H1 (cell line): ENCODE measurements around the gene SKIC3. TPM values are rescaled to one million over a fixed set of nuclear protein-coding genes. Genes with fewer than 3 reads are reported as not detected.

ENCODE experiments used
- CHD7 ChIP-seq: fragments of 300-600 bp; sonication (generic); IDR thresholded peaks from 2 replicates; pipeline ENCODE4 v1.7.1; 2012; ENCODE audit warnings: low read length, moderate library complexity, mild to moderate bottlenecking, inconsistent platforms; ENCODE audit not compliant: insufficient replicate concordance
- JUN ChIP-seq: IDR thresholded peaks from 2 replicates; pipeline ENCODE4 v1.6.1; 2011; ENCODE audit warnings: low read depth, mild to moderate bottlenecking, improper control_type of control experiment, low read length
- SIRT6 ChIP-seq: IDR thresholded peaks from one replicate; pipeline ENCODE4 v1.7.1; 2012; ENCODE audit warnings: low read length, inconsistent platforms
- SIX5 ChIP-seq: IDR thresholded peaks from 2 replicates; pipeline ENCODE4 v1.6.1; 2011; ENCODE audit warnings: mild to moderate bottlenecking, low read depth, low read length
- TAF7 ChIP-seq: optimal IDR thresholded peaks from 2 replicates; pipeline ENCODE3; 2011; ENCODE audit warnings: low read depth, mild to moderate bottlenecking, inconsistent platforms, low read length, moderate library complexity, borderline replicate concordance
- polyA plus RNA-seq, 7 experiments: library from polyadenylated mRNA; depleted of rRNA in 3 of 7; stranded (reverse) in 5 of 7; unstranded in 2 of 7; fragments of >200 nt in 5 of 7; fragments of 200-250 nt in 2 of 7; gene quantifications; 1 replicate in 5 of 7; 2 replicates in 1 of 7; 4 replicates in 1 of 7; pipeline versions ENCODE4 v1.2.1 to v1.2.3, GENCODE V29; 2011 to 2013; ENCODE audit warnings: missing spikeins in 2 of 7, mixed read lengths in 2 of 7
- total RNA-seq: library from RNA; stranded (reverse); fragmentation: NEBNext Ultra II Directional; extraction: Animal tissue kit (Norgen Biotek cat#: 25700); gene quantifications from 2 replicates; pipeline ENCODE4 v1.2.1, GENCODE V29; 2021

The SKIC3 gene
- total and polyA plus RNA-seq, 2 of the 8 experiments (the other 6 are each of a cell fraction or from before 2014, with no cell fraction given): 13.7 to 53.7 TPM

DNA sequence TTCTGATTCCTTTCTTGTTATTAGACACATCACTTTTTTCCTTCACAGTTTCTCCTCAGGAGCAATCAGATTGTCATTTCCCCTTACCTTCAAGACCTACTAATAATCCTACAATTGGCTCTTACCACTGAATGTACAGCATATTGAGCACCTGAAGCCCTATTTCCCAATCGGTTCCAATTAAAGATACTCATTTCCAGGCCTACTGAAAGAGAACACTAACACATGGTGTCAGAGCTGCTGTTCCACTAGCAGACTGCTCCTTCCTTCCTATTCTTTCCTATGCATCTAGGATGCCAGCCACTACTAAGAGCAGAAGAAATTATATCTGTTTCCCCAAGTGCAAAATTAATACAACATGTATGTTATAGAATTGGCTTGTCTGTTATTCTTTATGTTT lies 34.6 kb downstream of the SKIC3 start (continued):
- TF ChIP-seq CHD7 (no peak), JUN (no peak), SIRT6 (no peak), TAF7 (no peak), SIX5 (no peak)
- TF ChIP-seq, all 59 proteins: peak for 0
